Omental fat pad (tissue), 4 donors: ENCODE data around the gene HLF. TPM values are rescaled to one million over a fixed set of nuclear protein-coding genes. Genes with fewer than 3 reads are reported as not detected.

Experiments
- ATAC-seq: fragments of 150-250 bp; one replicate; pipeline ENCODE4 v1.9.1; 2016; ENCODE audit warnings: mild to moderate bottlenecking, moderate library complexity; ENCODE audit not compliant: low FRiP score
- DNase-seq: peaks from one replicate; pipeline ENCODE4 v3.0.0-alpha.2; 2019; ENCODE audit warnings: low spot score
- total RNA-seq, 4 donors: library from RNA; depleted of rRNA; stranded (reverse); fragments of >200 nt; gene quantifications; one replicate each; pipeline ENCODE4 v1.1.0, GENCODE V29; 2016
- TF ChIP-seq, protein P1 (sequence below), 3 donors: fragments of 450-650 bp; IDR thresholded peaks; one replicate each; pipeline ENCODE4 v1.5.1; 2016 to 2017; ENCODE audit warnings: antibody characterized with exemption in 3 of 3, mild to moderate bottlenecking in 3 of 3, moderate library complexity in 2 of 3

Gene HLF
- total RNA-seq, 4 donors from 2014 or later = 12.5 to 15.4 (median 14.6) TPM

DNA sequence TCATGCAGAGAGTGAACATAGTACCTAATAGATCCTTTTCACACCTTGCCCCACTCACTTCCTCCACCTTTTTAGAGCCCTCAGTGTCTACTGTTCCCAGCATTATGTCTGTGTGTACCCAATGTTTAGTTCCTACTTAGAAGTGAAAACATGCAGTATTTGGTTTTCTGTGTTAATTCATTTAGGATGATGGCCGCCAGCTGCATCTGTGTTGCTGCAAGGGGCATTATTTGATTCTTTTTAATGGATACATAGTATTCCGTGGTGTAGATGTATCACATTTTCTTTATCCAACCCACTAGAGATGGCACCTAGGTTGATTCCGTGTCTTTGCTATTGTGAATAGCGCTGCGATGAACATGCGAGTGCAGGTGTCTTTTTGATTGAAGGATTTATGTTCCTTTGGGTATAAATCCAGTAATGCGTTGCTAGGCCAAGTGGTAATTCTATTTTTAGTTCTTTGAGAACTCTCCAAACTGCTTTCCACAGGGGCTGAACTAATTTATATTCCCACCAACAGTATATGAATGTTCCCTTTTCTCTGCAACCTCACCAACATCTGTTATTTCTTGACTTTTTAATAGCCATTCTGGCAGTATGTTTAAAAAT lies 47.1 kb downstream of the HLF start:
- DNase-seq (no peak), ATAC-seq (no peak)
- TF ChIP-seq, protein P1, sequence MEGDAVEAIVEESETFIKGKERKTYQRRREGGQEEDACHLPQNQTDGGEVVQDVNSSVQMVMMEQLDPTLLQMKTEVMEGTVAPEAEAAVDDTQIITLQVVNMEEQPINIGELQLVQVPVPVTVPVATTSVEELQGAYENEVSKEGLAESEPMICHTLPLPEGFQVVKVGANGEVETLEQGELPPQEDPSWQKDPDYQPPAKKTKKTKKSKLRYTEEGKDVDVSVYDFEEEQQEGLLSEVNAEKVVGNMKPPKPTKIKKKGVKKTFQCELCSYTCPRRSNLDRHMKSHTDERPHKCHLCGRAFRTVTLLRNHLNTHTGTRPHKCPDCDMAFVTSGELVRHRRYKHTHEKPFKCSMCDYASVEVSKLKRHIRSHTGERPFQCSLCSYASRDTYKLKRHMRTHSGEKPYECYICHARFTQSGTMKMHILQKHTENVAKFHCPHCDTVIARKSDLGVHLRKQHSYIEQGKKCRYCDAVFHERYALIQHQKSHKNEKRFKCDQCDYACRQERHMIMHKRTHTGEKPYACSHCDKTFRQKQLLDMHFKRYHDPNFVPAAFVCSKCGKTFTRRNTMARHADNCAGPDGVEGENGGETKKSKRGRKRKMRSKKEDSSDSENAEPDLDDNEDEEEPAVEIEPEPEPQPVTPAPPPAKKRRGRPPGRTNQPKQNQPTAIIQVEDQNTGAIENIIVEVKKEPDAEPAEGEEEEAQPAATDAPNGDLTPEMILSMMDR (IDR thresholded peaks at IDR 0.05) = no peak

DNA sequence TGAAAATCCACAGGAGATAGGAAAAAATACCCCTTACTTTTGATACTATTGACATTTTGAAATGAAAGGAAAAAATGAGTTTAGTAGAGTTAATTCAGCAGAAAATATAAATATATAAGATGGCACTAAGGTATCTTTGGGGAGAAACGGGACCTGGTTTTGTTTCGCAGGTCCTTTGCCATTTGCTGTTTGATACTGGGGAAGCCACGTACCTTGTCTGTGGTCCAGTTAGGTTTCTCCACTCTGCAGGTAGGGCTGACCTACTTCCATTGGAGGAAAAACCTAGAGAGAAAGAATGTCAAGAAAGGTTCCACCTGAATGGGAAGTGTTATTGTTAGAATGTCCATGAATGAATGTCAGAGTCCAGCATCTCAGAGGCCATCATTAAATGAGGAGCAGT lies 48.1 kb downstream of the HLF start:
- TF ChIP-seq, protein P1 (IDR thresholded peaks at IDR 0.05) = no peak
- DNase-seq = no peak
- no peak for ATAC-seq

DNA sequence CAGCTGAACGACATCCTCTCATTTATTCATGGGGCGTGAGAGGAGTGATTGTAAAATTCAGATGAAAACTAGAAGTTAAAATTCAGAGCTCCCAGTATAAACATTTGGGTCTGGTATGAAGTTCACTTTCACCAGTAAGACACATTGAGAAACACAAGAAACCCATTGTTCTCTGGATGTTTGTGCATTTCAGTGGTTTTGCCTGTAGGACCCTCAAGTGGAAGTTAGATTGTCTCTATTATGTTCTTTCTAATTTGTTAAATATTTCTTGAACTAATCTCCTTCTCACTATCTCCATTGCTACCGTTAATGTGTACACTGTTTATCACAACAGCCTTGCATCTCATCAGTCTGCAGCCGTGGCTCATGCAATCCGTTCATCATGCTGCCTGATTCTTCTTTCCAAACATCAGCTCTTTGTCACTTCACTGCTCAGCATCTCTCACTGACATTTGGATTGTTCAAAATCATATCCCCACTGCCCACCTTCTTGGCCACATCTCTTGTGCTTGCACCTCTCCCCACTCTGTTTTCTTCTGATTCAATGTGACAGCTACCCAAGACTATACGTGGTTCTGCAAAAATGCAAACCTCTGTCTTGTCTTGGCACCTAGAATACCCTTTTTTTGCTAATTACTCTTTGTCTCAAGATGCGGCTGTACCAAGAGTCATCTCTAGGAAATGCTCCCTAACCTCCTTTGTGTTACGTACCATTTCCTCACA lies 49.5 kb downstream of the HLF start:
- DNase-seq (no peak), ATAC-seq (no peak)

DNA sequence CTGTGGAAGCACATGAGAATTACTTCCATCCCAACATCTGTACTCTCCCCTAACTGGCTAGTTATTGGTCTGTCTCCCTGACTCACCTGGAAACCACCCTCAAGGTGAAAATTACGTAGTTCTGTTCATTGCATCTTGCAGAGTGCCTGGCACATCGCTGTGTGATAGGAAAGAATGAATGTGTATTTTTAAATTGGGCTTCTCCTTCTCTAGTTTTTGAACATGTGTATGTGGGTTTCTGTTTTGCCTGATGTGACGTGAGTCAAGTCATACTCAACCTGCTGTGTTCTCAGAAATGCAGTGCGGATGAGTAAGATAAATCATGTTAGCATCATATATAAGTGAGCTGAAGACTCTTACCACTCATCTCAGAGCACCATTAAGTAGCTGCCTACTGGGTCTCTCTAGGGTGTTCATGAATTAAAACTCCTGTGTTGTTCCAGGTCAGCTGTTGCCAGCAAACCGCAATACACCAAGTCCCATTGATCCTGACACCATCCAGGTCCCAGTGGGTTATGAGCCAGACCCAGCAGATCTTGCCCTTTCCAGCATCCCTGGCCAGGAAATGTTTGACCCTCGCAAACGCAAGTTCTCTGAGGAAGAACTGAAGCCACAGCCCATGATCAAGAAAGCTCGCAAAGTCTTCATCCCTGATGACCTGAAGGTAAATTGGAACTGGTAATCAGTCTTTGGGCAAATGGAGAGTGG lies 50.2 kb downstream of the HLF start:
- ATAC-seq (no peak), DNase-seq (no peak)
- TF ChIP-seq, protein P1 (IDR thresholded peaks at IDR 0.05) = no peak

More for the DNA sequence above, 49.5 kb downstream of the HLF start:
- TF ChIP-seq, protein P1 (IDR thresholded peaks at IDR 0.05) = no peak

DNA sequence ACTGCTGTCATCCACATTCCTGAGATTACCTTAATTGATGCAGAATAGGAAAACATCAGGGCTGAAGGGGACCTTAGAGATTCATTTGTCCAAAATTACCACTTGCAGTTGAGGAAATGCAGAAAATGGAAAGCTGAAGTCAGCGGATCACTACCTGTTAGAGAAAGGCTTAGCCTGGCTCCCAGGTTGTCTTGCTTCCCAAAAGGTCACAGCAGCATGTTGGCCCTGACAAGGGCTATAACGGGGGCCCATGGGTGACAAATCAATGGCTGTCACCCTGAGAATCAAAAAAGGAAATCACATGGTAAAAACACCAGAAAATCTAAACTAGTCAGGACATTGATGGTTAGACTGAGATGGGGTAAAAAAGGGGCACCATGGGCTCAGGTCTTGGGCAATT lies 51.7 kb downstream of the HLF start:
- DNase-seq = no peak
- TF ChIP-seq, protein P1 (IDR thresholded peaks at IDR 0.05) = no peak
- no peak for ATAC-seq

DNA sequence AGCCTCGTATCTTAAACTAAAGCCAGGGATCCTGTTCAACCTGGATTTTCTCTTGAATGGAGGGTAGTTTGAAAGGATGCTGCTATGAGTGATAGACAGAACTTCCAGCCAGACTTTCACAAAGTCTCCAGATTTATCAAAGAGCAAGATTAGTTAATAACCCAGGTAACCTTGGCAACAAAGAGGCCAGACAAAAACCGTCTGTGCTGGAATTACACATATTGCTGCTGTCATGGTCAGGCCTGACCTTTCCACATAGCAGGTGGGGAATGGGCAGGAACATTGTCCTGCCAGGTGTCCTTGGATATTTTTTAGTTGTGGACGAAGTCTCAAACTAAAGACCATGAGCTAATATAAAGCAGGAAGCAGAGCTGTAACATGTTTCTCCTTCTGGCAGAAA lies 52.5 kb downstream of the HLF start:
- no peak for ATAC-seq
- TF ChIP-seq, protein P1 (IDR thresholded peaks at IDR 0.05) = no peak
- DNase-seq = no peak
